OCI-LY3 (cell line): ENCODE results near the gene NXF1.

Source experiments
- H2AFZ ChIP-seq: fragments of 200-600, 300-600 bp; shearing (Covaris generic); 2 replicates; pipeline ENCODE4 v1.6.0; 2014; ENCODE audit warnings: antibody characterized with exemption, low read depth, low read length
- H3K27ac ChIP-seq: fragments of 200-600, 300-600 bp; sonication (generic); 2 replicates; pipeline ENCODE4 v1.5.1; 2014; ENCODE audit warnings: mild to moderate bottlenecking, low read length, moderate library complexity, mixed read lengths
- H3K27me3 ChIP-seq: fragments of 200-600, 300-600 bp; sonication (generic); 2 replicates; pipeline ENCODE4 v1.6.1; 2014; ENCODE audit warnings: low read depth, low read length, mixed read lengths
- H3K36me3 ChIP-seq: fragments of 200-600, 300-600 bp; sonication (generic); replicated peaks from 2 replicates; pipeline ENCODE3; 2014; ENCODE audit warnings: low read depth, low read length, mixed read lengths
- H3K4me1 ChIP-seq: fragments of 300-600, 200-600 bp; sonication (generic); 2 replicates; pipeline ENCODE4 v1.6.1; 2014; ENCODE audit warnings: low read length, mixed read lengths
- H3K4me2 ChIP-seq: fragments of 200-600, 300-600 bp; sonication (generic); 2 replicates; pipeline ENCODE4 v1.6.1; 2014; ENCODE audit warnings: low read length, mixed read lengths
- H3K4me3 ChIP-seq: fragments of 300-600, 200-600 bp; sonication (generic); 2 replicates; pipeline ENCODE4 v1.5.1; 2014; ENCODE audit warnings: antibody characterized with exemption, mild to moderate bottlenecking, low read length, moderate library complexity
- H3K79me2 ChIP-seq: fragments of 300-600, 200-600 bp; shearing (Covaris generic); 2 replicates; pipeline ENCODE4 v1.6.1; 2014; ENCODE audit warnings: mild to moderate bottlenecking, low read length, mixed read lengths
- H3K9ac ChIP-seq: fragments of 300-600, 200-600 bp; shearing (Covaris generic); 2 replicates; pipeline ENCODE4 v1.6.0; 2014; ENCODE audit warnings: mild to moderate bottlenecking, low read length, moderate library complexity
- H3K9me3 ChIP-seq: fragments of 200-600, 300-600 bp; shearing (Covaris generic); 2 replicates; pipeline ENCODE4 v1.6.1; 2014; ENCODE audit warnings: low read length, mixed read lengths; ENCODE audit not compliant: insufficient read depth
- H4K20me1 ChIP-seq: fragments of 200-600, 300-600 bp; sonication (generic); 2 replicates; pipeline ENCODE4 v1.6.1; 2016; ENCODE audit warnings: low read length, mixed read lengths; ENCODE audit not compliant: insufficient read depth
- CTCF ChIP-seq: fragments of 200-600, 300-600 bp; sonication (generic); IDR thresholded peaks from 2 replicates; pipeline ENCODE4 v1.5.1; 2014; ENCODE audit warnings: antibody characterized with exemption, low read length, low read depth
- EZH2phosphoT487 ChIP-seq: fragments of 200-600 bp; shearing (Covaris generic); IDR thresholded peaks from 2 replicates; pipeline ENCODE4 v1.6.1; 2018; ENCODE audit warnings: antibody characterized with exemption, mixed run types, low read depth

The NXF1 gene

GRCh38 chr11:62791501-62792201 lies 13.6 kb downstream of the NXF1 start, which contains the start of gene TMEM223:
Gene TMEM223, minus strand, starts transcription at chr11:62792006. Its CDS starts 12 bp downstream, at chr11:62791994.
- H3K9ac ChIP-seq = peak within 1 kb of the TSS; percentile 89
- H3K79me2 ChIP-seq = peaks cover 46% of the 10 kb centered on the region
- H3K4me1 ChIP-seq = peaks cover 23% of the 10 kb centered on the region
- peaks cover 62% of the 10 kb centered on the region for H3K36me3 ChIP-seq
- H4K20me1 ChIP-seq = no peaks in the 10 kb centered on the region
- TF ChIP-seq EZH2phosphoT487 = no peak
- no peak for TF ChIP-seq CTCF
- H3K4me2 ChIP-seq = peak within 1 kb of the TSS; percentile 81
- no peaks in the 10 kb centered on the region for H3K9me3 ChIP-seq
- H2AFZ ChIP-seq = no peak within 1 kb of the TSS
- H3K4me3 ChIP-seq = peak within 1 kb of the TSS; percentile 95
- peak within 1 kb of the TSS; percentile 51 for H3K27ac ChIP-seq
- H3K27me3 ChIP-seq = no peaks in the 10 kb centered on the region

- Histone ChIP-seq H3K9me3 (no peaks in the 10 kb centered on the region), H2AFZ (no peak overlapping the region), H3K4me1 (peaks cover 31% of the 10 kb centered on the region), H4K20me1 (no peaks in the 10 kb centered on the region), H3K9ac (no peak overlapping the region), H3K79me2 (peaks cover 46% of the 10 kb centered on the region), H3K27ac (no peak overlapping the region), H3K4me2 (no peak overlapping the region), H3K36me3 (peaks cover 45% of the 10 kb centered on the region), H3K4me3 (no peak overlapping the region), H3K27me3 (no peaks in the 10 kb centered on the region)
- TF ChIP-seq CTCF (no peak), EZH2phosphoT487 (no peak)
Measured at GRCh38 chr11:62789576-62789975, 15.7 kb downstream of the NXF1 start.

- Histone ChIP-seq H3K27me3 (no peaks in the 10 kb centered on the region), H3K27ac (no peak overlapping the region), H3K79me2 (peaks cover 46% of the 10 kb centered on the region), H3K9ac (no peak overlapping the region), H3K4me3 (no peak overlapping the region), H4K20me1 (no peaks in the 10 kb centered on the region), H3K36me3 (peaks cover 39% of the 10 kb centered on the region), H2AFZ (no peak overlapping the region), H3K4me2 (peak overlapping the region; percentile 6; the same call in 1 of the 2 replicates), H3K9me3 (no peaks in the 10 kb centered on the region), H3K4me1 (peaks cover 31% of the 10 kb centered on the region)
- TF ChIP-seq EZH2phosphoT487 = no peak
- no peak for TF ChIP-seq CTCF
Measured at GRCh38 chr11:62788991-62789390, 16.2 kb downstream of the NXF1 start.

GRCh38 chr11:62787005-62787759 lies 18.1 kb downstream of the NXF1 start, which contains the start of gene TMEM179B:
Gene TMEM179B, plus strand, starts transcription at chr11:62787402. Its CDS starts 30 bp downstream, at chr11:62787432.
- peaks cover 36% of the 10 kb centered on the region for H3K36me3 ChIP-seq
- H3K79me2 ChIP-seq = peaks cover 46% of the 10 kb centered on the region
- H3K27me3 ChIP-seq = no peaks in the 10 kb centered on the region
- H3K4me2 ChIP-seq = peak within 1 kb of the TSS; percentile 86
- peaks cover 26% of the 10 kb centered on the region for H3K4me1 ChIP-seq
- H3K27ac ChIP-seq = peak within 1 kb of the TSS; percentile 69
- H3K4me3 ChIP-seq = peak within 1 kb of the TSS; percentile 79
- no peaks in the 10 kb centered on the region for H3K9me3 ChIP-seq
- TF ChIP-seq EZH2phosphoT487 (no peak), CTCF (peak; percentile 49)
- no peaks in the 10 kb centered on the region for H4K20me1 ChIP-seq
- H3K9ac ChIP-seq = peak within 1 kb of the TSS; percentile 88
- H2AFZ ChIP-seq = no peak within 1 kb of the TSS
